GM21390 (cell line): ENCODE results near the gene SCP2.
"Not testable (repeated sequence)": the region's sequence is repeated elsewhere in the genome, so short reads cannot be mapped to it uniquely, and the experiment has no call there.

Experiments
- ATAC-seq: cut with Tn5 transposase; IDR thresholded peaks from one replicate; pipeline ENCODE4 v1.9.1; 2021; ENCODE audit not compliant: unreplicated experiment

Gene SCP2

GRCh38 chr1:52916241-52916975, 10.7 kb upstream of the SCP2 start:
- no peak for ATAC-seq

- no peak for ATAC-seq
Observed at GRCh38 chr1:52917156-52917555, 9.9 kb upstream of the SCP2 start.

- ATAC-seq: no peak
Observed at GRCh38 chr1:52917581-52917980, 9.5 kb upstream of the SCP2 start.

GRCh38 chr1:52918201-52918600, 8.9 kb upstream of the SCP2 start:
- no peak for ATAC-seq

- ATAC-seq: no peak
Observed at GRCh38 chr1:52919051-52919722, 7.9 kb upstream of the SCP2 start.

- no peak for ATAC-seq
Observed at GRCh38 chr1:52919723-52920483, 7.2 kb upstream of the SCP2 start.

GRCh38 chr1:52920791-52921291, 6.2 kb upstream of the SCP2 start:
- no peak for ATAC-seq

GRCh38 chr1:52925571-52926005, 1.5 kb upstream of the SCP2 start:
- no peak for ATAC-seq

- no peak for ATAC-seq
Observed at GRCh38 chr1:52926864-52927211, 238 bp upstream of the SCP2 start.

- ATAC-seq: no peak
Observed at GRCh38 chr1:52928015-52928404, 934 bp downstream of the SCP2 start.

- ATAC-seq: no peak
Observed at GRCh38 chr1:52929019-52929418, 1.9 kb downstream of the SCP2 start.

GRCh38 chr1:52937433-52938182, 10.5 kb downstream of the SCP2 start:
- ATAC-seq: no peak

- no peak for ATAC-seq
Observed at GRCh38 chr1:52938183-52938451, 11.0 kb downstream of the SCP2 start.

GRCh38 chr1:52943876-52944416, 16.9 kb downstream of the SCP2 start:
- no peak for ATAC-seq

- ATAC-seq: no peak
Observed at GRCh38 chr1:52944566-52944965, 17.5 kb downstream of the SCP2 start.

- ATAC-seq: no peak
Observed at GRCh38 chr1:52947490-52947889, 20.4 kb downstream of the SCP2 start.

- ATAC-seq: not testable (repeated sequence)
Observed at GRCh38 chr1:52949602-52950001, 22.5 kb downstream of the SCP2 start.

GRCh38 chr1:52952112-52952511, 25.0 kb downstream of the SCP2 start:
- no peak for ATAC-seq

- ATAC-seq: no peak
Observed at GRCh38 chr1:52955129-52955970, 28.3 kb downstream of the SCP2 start.

GRCh38 chr1:52963101-52963500, 36.0 kb downstream of the SCP2 start:
- no peak for ATAC-seq
